SK-N-SH treated with all-trans-retinoic acid at 6 μM for 48 hours (cell line): ENCODE data around the gene FBXL17.

ENCODE experiments used
- PPARA ChIP-seq: fragments of 250-450 bp; sonication (Bioruptor Pico); IDR thresholded peaks from 2 replicates; pipeline ENCODE4 v1.5.0; 2020; ENCODE audit warnings: mild to moderate bottlenecking, borderline replicate concordance
- ZFP30 ChIP-seq: fragments of 450-650 bp; formaldehyde crosslinking; IDR thresholded peaks from 2 replicates; pipeline ENCODE4 v1.5.0; 2022; ENCODE audit warnings: mild to moderate bottlenecking, moderate library complexity
- ZNF565 ChIP-seq: fragments of 450-650 bp; formaldehyde crosslinking; conservative IDR thresholded peaks from 2 replicates; pipeline ENCODE4 v1.5.0; 2020; ENCODE audit warnings: low read depth, mild to moderate bottlenecking, moderate library complexity
- ZNF70 ChIP-seq: fragments of 450-650 bp; formaldehyde crosslinking; IDR thresholded peaks from 2 replicates; pipeline ENCODE4 v1.5.0; 2020; ENCODE audit warnings: mild to moderate bottlenecking, moderate library complexity
- TF ChIP-seq, protein P1 (sequence below): fragments of 250-450 bp; sonication (Bioruptor Pico); IDR thresholded peaks from 2 replicates; pipeline ENCODE4 v1.5.1; 2020; ENCODE audit warnings: low read depth, mild to moderate bottlenecking, moderate library complexity

DNA sequence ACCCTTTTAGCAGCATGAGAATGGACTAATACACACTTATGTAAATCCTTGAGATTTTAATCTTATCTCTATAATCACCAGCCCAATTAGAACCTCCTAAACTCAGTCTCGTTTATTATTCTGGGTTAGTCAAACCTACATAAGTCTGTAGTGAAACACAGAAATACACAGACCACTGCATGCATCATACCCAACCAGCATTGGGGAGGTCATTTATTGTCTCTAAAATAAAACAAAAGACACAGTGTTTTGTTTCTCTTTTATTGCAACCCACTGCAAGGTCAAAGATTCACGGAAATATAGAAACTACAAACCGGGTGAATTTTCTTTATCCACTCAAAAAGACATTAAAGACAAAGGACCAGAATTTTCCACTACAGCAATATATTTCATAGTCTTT lies 523.1 kb downstream of the FBXL17 start:
- TF ChIP-seq, protein P1, sequence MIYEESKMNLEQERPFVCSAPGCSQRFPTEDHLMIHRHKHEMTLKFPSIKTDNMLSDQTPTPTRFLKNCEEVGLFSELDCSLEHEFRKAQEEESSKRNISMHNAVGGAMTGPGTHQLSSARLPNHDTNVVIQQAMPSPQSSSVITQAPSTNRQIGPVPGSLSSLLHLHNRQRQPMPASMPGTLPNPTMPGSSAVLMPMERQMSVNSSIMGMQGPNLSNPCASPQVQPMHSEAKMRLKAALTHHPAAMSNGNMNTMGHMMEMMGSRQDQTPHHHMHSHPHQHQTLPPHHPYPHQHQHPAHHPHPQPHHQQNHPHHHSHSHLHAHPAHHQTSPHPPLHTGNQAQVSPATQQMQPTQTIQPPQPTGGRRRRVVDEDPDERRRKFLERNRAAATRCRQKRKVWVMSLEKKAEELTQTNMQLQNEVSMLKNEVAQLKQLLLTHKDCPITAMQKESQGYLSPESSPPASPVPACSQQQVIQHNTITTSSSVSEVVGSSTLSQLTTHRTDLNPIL = no peak
- TF ChIP-seq ZNF565 (CRISPR knock-in tag) = no peak
- no peak for TF ChIP-seq ZFP30 (CRISPR knock-in tag)
- no peak for TF ChIP-seq ZNF70 (CRISPR knock-in tag)
- TF ChIP-seq PPARA (CRISPR knock-in tag) = no peak
